Stimulated activated naive CD8-positive, alpha-beta T cell treated with anti-CD3 and anti-CD28 coated beads, Interleukin-15, Interleukin-2, amounts not matched to agents 100 ng/mL and 50 ng/mL, for 24 hours (primary cell): ENCODE results near the gene RPS18.

Experiments used
- H3K27ac Mint-ChIP-seq: one replicate; pipeline ENCODE4 v1.8.0; 2021; ENCODE audit warnings: mild to moderate bottlenecking, mixed read lengths
- H3K27me3 Mint-ChIP-seq: one replicate; pipeline ENCODE4 v1.8.0; 2021; ENCODE audit warnings: mixed read lengths
- H3K36me3 Mint-ChIP-seq: one replicate; pipeline ENCODE4 v1.8.0; 2021; ENCODE audit warnings: low read depth, mixed read lengths
- H3K4me1 Mint-ChIP-seq: one replicate; pipeline ENCODE4 v1.8.0; 2021; ENCODE audit warnings: low read depth, mixed read lengths
- H3K4me3 Mint-ChIP-seq: one replicate; pipeline ENCODE4 v1.8.0; 2021; ENCODE audit warnings: mild to moderate bottlenecking, mixed read lengths
- H3K9me3 Mint-ChIP-seq: one replicate; pipeline ENCODE4 v1.8.0; 2021; ENCODE audit warnings: mixed read lengths

The RPS18 gene

GRCh38 chr6:33313105-33313708, 41.3 kb downstream of the RPS18 start:
- Mint-ChIP-seq H3K9me3 (no peaks in the 10 kb centered on the region), H3K27me3 (no peaks in the 10 kb centered on the region), H3K4me1 (peaks cover 63% of the 10 kb centered on the region), H3K36me3 (peaks cover 41% of the 10 kb centered on the region), H3K27ac (peak overlapping the region; percentile 97), H3K4me3 (peak overlapping the region; percentile 98)

- Mint-ChIP-seq H3K36me3 (peaks cover 41% of the 10 kb centered on the region), H3K27me3 (no peaks in the 10 kb centered on the region), H3K4me1 (peaks cover 63% of the 10 kb centered on the region), H3K9me3 (no peaks in the 10 kb centered on the region), H3K27ac (peak within 1 kb of the TSS; percentile 97), H3K4me3 (peak within 1 kb of the TSS; percentile 98)
Observed at GRCh38 chr6:33313709-33314514, 42.0 kb downstream of the RPS18 start, which contains the start of gene TAPBP. Gene TAPBP (minus strand): TSS chr6:33314078. CDS start chr6:33314041, 37 bp downstream.

GRCh38 chr6:33314515-33314942, 42.7 kb downstream of the RPS18 start:
- H3K27me3 Mint-ChIP-seq = no peaks in the 10 kb centered on the region
- H3K9me3 Mint-ChIP-seq = no peaks in the 10 kb centered on the region
- peaks cover 47% of the 10 kb centered on the region for H3K36me3 Mint-ChIP-seq
- H3K4me1 Mint-ChIP-seq = peaks cover 68% of the 10 kb centered on the region
- peak overlapping the region; percentile 98 for H3K4me3 Mint-ChIP-seq
- peak overlapping the region; percentile 97 for H3K27ac Mint-ChIP-seq

- Mint-ChIP-seq H3K27me3 (no peaks in the 10 kb centered on the region), H3K9me3 (no peaks in the 10 kb centered on the region), H3K4me1 (peaks cover 73% of the 10 kb centered on the region), H3K4me3 (peak overlapping the region; percentile 98), H3K27ac (peak overlapping the region; percentile 97), H3K36me3 (peaks cover 50% of the 10 kb centered on the region)
Observed at GRCh38 chr6:33314943-33315792, 43.3 kb downstream of the RPS18 start.

- Mint-ChIP-seq H3K27ac (peak overlapping the region; percentile 68), H3K4me1 (peaks cover 75% of the 10 kb centered on the region), H3K9me3 (no peaks in the 10 kb centered on the region), H3K4me3 (peak overlapping the region; percentile 89), H3K36me3 (peaks cover 53% of the 10 kb centered on the region), H3K27me3 (no peaks in the 10 kb centered on the region)
Observed at GRCh38 chr6:33315793-33316602, 44.1 kb downstream of the RPS18 start.

- Mint-ChIP-seq H3K27me3 (no peaks in the 10 kb centered on the region), H3K27ac (peak overlapping the region; percentile 68), H3K4me3 (peak overlapping the region; percentile 89), H3K4me1 (peaks cover 78% of the 10 kb centered on the region), H3K9me3 (no peaks in the 10 kb centered on the region), H3K36me3 (peaks cover 54% of the 10 kb centered on the region)
Observed at GRCh38 chr6:33316603-33317418, 44.9 kb downstream of the RPS18 start.

GRCh38 chr6:33317419-33317668, 45.5 kb downstream of the RPS18 start:
- H3K27me3 Mint-ChIP-seq = no peaks in the 10 kb centered on the region
- peak overlapping the region; percentile 89 for H3K4me3 Mint-ChIP-seq
- H3K4me1 Mint-ChIP-seq = peaks cover 77% of the 10 kb centered on the region
- H3K9me3 Mint-ChIP-seq = no peaks in the 10 kb centered on the region
- H3K36me3 Mint-ChIP-seq = peaks cover 54% of the 10 kb centered on the region
- H3K27ac Mint-ChIP-seq = no peak overlapping the region

- peaks cover 52% of the 10 kb centered on the region for H3K36me3 Mint-ChIP-seq
- peak within 1 kb of the TSS; percentile 89 for H3K4me3 Mint-ChIP-seq
- no peaks in the 10 kb centered on the region for H3K9me3 Mint-ChIP-seq
- peaks cover 74% of the 10 kb centered on the region for H3K4me1 Mint-ChIP-seq
- H3K27ac Mint-ChIP-seq = peak within 1 kb of the TSS; percentile 95
- no peaks in the 10 kb centered on the region for H3K27me3 Mint-ChIP-seq
Observed at GRCh38 chr6:33317669-33318425, 46.0 kb downstream of the RPS18 start, which contains the start of gene ZBTB22. Gene ZBTB22 (minus strand): TSS chr6:33317744. CDS start chr6:33316916, 828 bp downstream.

GRCh38 chr6:33318426-33319073, 46.7 kb downstream of the RPS18 start:
- Mint-ChIP-seq H3K27ac (peak overlapping the region; percentile 95), H3K4me3 (peak overlapping the region; percentile 89), H3K27me3 (no peaks in the 10 kb centered on the region), H3K36me3 (peaks cover 46% of the 10 kb centered on the region), H3K9me3 (no peaks in the 10 kb centered on the region), H3K4me1 (peaks cover 75% of the 10 kb centered on the region)

GRCh38 chr6:33319939-33320314, 48.1 kb downstream of the RPS18 start:
- Mint-ChIP-seq H3K36me3 (peaks cover 46% of the 10 kb centered on the region), H3K27me3 (no peaks in the 10 kb centered on the region), H3K9me3 (no peaks in the 10 kb centered on the region), H3K4me3 (no peak overlapping the region), H3K27ac (peak overlapping the region; percentile 38), H3K4me1 (peaks cover 77% of the 10 kb centered on the region)

- Mint-ChIP-seq H3K36me3 (peaks cover 46% of the 10 kb centered on the region), H3K27ac (peak overlapping the region; percentile 98), H3K9me3 (no peaks in the 10 kb centered on the region)
Observed at GRCh38 chr6:33320315-33321181, 48.7 kb downstream of the RPS18 start.

GRCh38 chr6:33321227-33321626, 49.4 kb downstream of the RPS18 start:
- no peaks in the 10 kb centered on the region for H3K9me3 Mint-ChIP-seq
- H3K36me3 Mint-ChIP-seq = peaks cover 46% of the 10 kb centered on the region
- peak overlapping the region; percentile 93 for H3K4me3 Mint-ChIP-seq
- H3K4me1 Mint-ChIP-seq = peaks cover 67% of the 10 kb centered on the region
- no peaks in the 10 kb centered on the region for H3K27me3 Mint-ChIP-seq
- H3K27ac Mint-ChIP-seq = peak overlapping the region; percentile 98

More at GRCh38 chr6:33320315-33321181, 48.7 kb downstream of the RPS18 start:
- peaks cover 71% of the 10 kb centered on the region for H3K4me1 Mint-ChIP-seq
- H3K27me3 Mint-ChIP-seq = no peaks in the 10 kb centered on the region
- H3K4me3 Mint-ChIP-seq = peak overlapping the region; percentile 93
